ENCODE measurements around the gene HPGDS.
"Not testable (repeated sequence)": the region's sequence is repeated elsewhere in the genome, so short reads cannot be mapped to it uniquely, and the experiment has no call there.

The HPGDS gene

GRCh38 chr4:94307231-94307871 lies 35.3 kb downstream of the HPGDS start:
- DNase-seq, result no peak

- no peak for DNase-seq
Measured at GRCh38 chr4:94306713-94307112, 35.9 kb downstream of the HPGDS start.

- no peak for DNase-seq
Measured at GRCh38 chr4:94305466-94306225, 37.0 kb downstream of the HPGDS start.

GRCh38 chr4:94304365-94304971 lies 38.2 kb downstream of the HPGDS start:
- peak; percentile 44 to 46 for DNase-seq

- DNase-seq, result peak in 1 of 2 experiments; percentile 7
Measured at GRCh38 chr4:94302191-94302590, 40.4 kb downstream of the HPGDS start.

- no peak for DNase-seq
Measured at GRCh38 chr4:94298725-94299252, 43.8 kb downstream of the HPGDS start.

- not testable (repeated sequence) for DNase-seq
Measured at GRCh38 chr4:94295473-94295872, 47.2 kb downstream of the HPGDS start.

- not testable (repeated sequence) for DNase-seq
Measured at GRCh38 chr4:94293981-94294380, 48.7 kb downstream of the HPGDS start.

- DNase-seq, result peak in 1 of 2 experiments; percentile 4
Measured at GRCh38 chr4:94290245-94290644, 52.4 kb downstream of the HPGDS start.

GRCh38 chr4:94285666-94286065 lies 57.0 kb downstream of the HPGDS start:
- no peak for DNase-seq

GRCh38 chr4:94284889-94285288 lies 57.7 kb downstream of the HPGDS start:
- DNase-seq, result no peak

- no peak for DNase-seq
Measured at GRCh38 chr4:94278781-94279180, 63.9 kb downstream of the HPGDS start.

GRCh38 chr4:94277534-94277933 lies 65.1 kb downstream of the HPGDS start:
- DNase-seq, result no peak

- DNase-seq, result no peak
Measured at GRCh38 chr4:94276204-94276603, 66.4 kb downstream of the HPGDS start.

- no peak for DNase-seq
Measured at GRCh38 chr4:94274912-94275311, 67.7 kb downstream of the HPGDS start.

GRCh38 chr4:94271248-94271647 lies 71.4 kb downstream of the HPGDS start:
- no peak for DNase-seq

GRCh38 chr4:94267037-94267436 lies 75.6 kb downstream of the HPGDS start:
- DNase-seq, result no peak

GRCh38 chr4:94262163-94263016 lies 80.2 kb downstream of the HPGDS start:
- DNase-seq, result no peak

GRCh38 chr4:94256828-94257227 lies 85.8 kb downstream of the HPGDS start:
- DNase-seq, result peak in 1 of 2 experiments; percentile 13

GRCh38 chr4:94256144-94256783 lies 86.4 kb downstream of the HPGDS start:
- DNase-seq, result no peak

GRCh38 chr4:94253036-94253435 lies 89.6 kb downstream of the HPGDS start:
- DNase-seq, result no peak

GRCh38 chr4:94251094-94251493 lies 91.5 kb downstream of the HPGDS start:
- no peak for DNase-seq
